Uterus (tissue), 2 donors: ENCODE results near the gene DPH7.

ENCODE experiments used
- POLR2A ChIP-seq, 2 donors: fragments of 450-650 bp; IDR thresholded peaks; one replicate each; pipeline ENCODE4 v1.6.1; 2016; ENCODE audit warnings: antibody characterized with exemption in 2 of 2, mild to moderate bottlenecking in 1 of 2, moderate library complexity in 1 of 2
- TF ChIP-seq, protein P1 (sequence below), 4 experiments: fragments of 200-600 bp in 2 of 4; fragments of 450-650 bp in 2 of 4; sonication (generic) in 2 of 4; IDR thresholded peaks; one replicate each; pipeline ENCODE4 v1.5.1; 2016 to 2019; ENCODE audit warnings: antibody characterized with exemption in 4 of 4, mild to moderate bottlenecking in 2 of 4, moderate library complexity in 1 of 4

DNA sequence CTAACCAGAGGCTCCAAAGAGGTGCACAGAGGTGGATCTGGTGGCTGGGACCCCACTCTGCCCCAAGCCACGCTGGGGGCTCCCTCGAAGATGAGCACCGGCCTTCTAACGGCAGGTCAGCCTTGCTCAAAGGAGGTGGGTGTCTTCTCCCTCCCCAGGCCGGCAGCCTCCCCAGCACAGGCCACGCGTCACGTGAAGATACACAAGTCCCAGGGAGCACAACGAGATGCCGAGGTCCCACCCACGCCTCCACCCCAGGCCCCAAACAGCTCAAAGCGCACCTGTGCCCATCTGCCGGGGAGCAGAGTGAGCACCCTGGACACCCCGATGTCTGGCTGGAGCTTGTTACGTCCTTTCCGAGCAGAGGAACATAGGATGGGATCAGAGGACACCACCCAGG is 40.7 kb downstream of the DPH7 start:
- TF ChIP-seq, protein P1, sequence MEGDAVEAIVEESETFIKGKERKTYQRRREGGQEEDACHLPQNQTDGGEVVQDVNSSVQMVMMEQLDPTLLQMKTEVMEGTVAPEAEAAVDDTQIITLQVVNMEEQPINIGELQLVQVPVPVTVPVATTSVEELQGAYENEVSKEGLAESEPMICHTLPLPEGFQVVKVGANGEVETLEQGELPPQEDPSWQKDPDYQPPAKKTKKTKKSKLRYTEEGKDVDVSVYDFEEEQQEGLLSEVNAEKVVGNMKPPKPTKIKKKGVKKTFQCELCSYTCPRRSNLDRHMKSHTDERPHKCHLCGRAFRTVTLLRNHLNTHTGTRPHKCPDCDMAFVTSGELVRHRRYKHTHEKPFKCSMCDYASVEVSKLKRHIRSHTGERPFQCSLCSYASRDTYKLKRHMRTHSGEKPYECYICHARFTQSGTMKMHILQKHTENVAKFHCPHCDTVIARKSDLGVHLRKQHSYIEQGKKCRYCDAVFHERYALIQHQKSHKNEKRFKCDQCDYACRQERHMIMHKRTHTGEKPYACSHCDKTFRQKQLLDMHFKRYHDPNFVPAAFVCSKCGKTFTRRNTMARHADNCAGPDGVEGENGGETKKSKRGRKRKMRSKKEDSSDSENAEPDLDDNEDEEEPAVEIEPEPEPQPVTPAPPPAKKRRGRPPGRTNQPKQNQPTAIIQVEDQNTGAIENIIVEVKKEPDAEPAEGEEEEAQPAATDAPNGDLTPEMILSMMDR (IDR thresholded peaks at IDR 0.05), result no peak
- no peak for TF ChIP-seq POLR2A (IDR thresholded peaks at IDR 0.05)
